ENCODE measurements around the gene KRT13.

- TF ChIP-seq CTCF (conservative IDR thresholded peaks at IDR 0.05; ENCODE audit: low read depth, low read length): no peak
- TF ChIP-seq EZH2 (IDR thresholded peaks at IDR 0.05; ENCODE audit: borderline replicate concordance, low read depth, low read length, poor library complexity, severe bottlenecking): no peak
Observed at GRCh38 chr17:41522301-41523224, 17.2 kb upstream of the KRT13 start.

Data from A673 (cell line).